Caki2 (cell line): ENCODE data around the gene RAD23A. TPM values are rescaled to one million over a fixed set of nuclear protein-coding genes. Genes with fewer than 3 reads are reported as not detected.
"Not testable (repeated sequence)": the region's sequence is repeated elsewhere in the genome, so short reads cannot be mapped to it uniquely, and the experiment has no call there.

Source experiments
- DNase-seq: peaks from one replicate; pipeline ENCODE4 v3.0.0-alpha.2; 2015; ENCODE audit warnings: low read depth
- in situ Hi-C: cut with HindIII; loops from 2 replicates; pipeline ENCODE4 v1.10.0; 2016; ENCODE audit warnings: low sequenced_read_pairs, low pct_unique_long_range_greater_than_20kb, mixed read lengths
- total RNA-seq: library from RNA; depleted of rRNA; stranded (reverse); fragments of >200 nt; shearing (Covaris generic); gene quantifications from 2 replicates; pipeline ENCODE4 v1.2.3, GENCODE V29; 2014; ENCODE audit warnings: low replicate concordance

RAD23A gene
- total RNA-seq, 1 experiment from 2014 or later: 217 TPM

GRCh38 chr19:12952488-12953137 is 7.0 kb downstream of the RAD23A start:
- DNase-seq: no peak
- in situ Hi-C loops: no loop called here

GRCh38 chr19:12953138-12953798 is 7.6 kb downstream of the RAD23A start:
- in situ Hi-C loops: no loop called here
- DNase-seq: no peak

GRCh38 chr19:12953799-12954611 is 8.3 kb downstream of the RAD23A start:
- no peak for DNase-seq
- in situ Hi-C loops: no loop called here

- in situ Hi-C loops: no loop called here
- DNase-seq: no peak
These were observed 8.9 kb downstream of the RAD23A start for GRCh38 chr19:12954612-12954962.

GRCh38 chr19:12955575-12955974 is 9.9 kb downstream of the RAD23A start:
- DNase-seq, in situ Hi-C loops: not testable (repeated sequence)

GRCh38 chr19:12955996-12956395 is 10.3 kb downstream of the RAD23A start:
- in situ Hi-C loops: no loop called here
- DNase-seq: no peak

GRCh38 chr19:12956446-12957388 is 11.1 kb downstream of the RAD23A start, which contains the start of gene GADD45GIP1:
GADD45GIP1 (minus strand) TSS chr19:12957223; CDS start chr19:12957212, 11 bp downstream.
- in situ Hi-C loops: no loop called here

GRCh38 chr19:12957389-12957952 is 11.8 kb downstream of the RAD23A start:
- in situ Hi-C loops, DNase-seq: not testable (repeated sequence)

More at GRCh38 chr19:12956446-12957388, 11.1 kb downstream of the RAD23A start, which contains the start of gene GADD45GIP1:
- peak; percentile 81 for DNase-seq

- in situ Hi-C loops: no loop called here
- no peak for DNase-seq
These were observed 13.8 kb downstream of the RAD23A start for GRCh38 chr19:12959481-12959880.

- in situ Hi-C loops: no loop called here
- peak; percentile 83 for DNase-seq
These were observed 19.6 kb downstream of the RAD23A start for GRCh38 chr19:12965017-12965811.

GRCh38 chr19:12965812-12966135 is 20.1 kb downstream of the RAD23A start:
- in situ Hi-C loops: no loop called here
- DNase-seq: no peak

- no peak for DNase-seq
- in situ Hi-C loops: no loop called here
These were observed 22.2 kb downstream of the RAD23A start for GRCh38 chr19:12967907-12968306.

GRCh38 chr19:12969292-12969988 is 23.8 kb downstream of the RAD23A start, which contains the start of gene DAND5:
DAND5 (plus strand) TSS chr19:12969576; CDS start chr19:12969661, 85 bp downstream.
- in situ Hi-C loops: no loop called here
- DNase-seq: no peak

GRCh38 chr19:12970070-12970820 is 24.6 kb downstream of the RAD23A start:
- in situ Hi-C loops: no loop called here
- no peak for DNase-seq

- in situ Hi-C loops: no loop called here
- no peak for DNase-seq
These were observed 27.6 kb downstream of the RAD23A start for GRCh38 chr19:12973236-12973635.
